ENCODE data around the gene ANO8. TPM values are rescaled to one million over a fixed set of nuclear protein-coding genes. Genes with fewer than 3 reads are reported as not detected.

The ANO8 gene
- total and polyA plus RNA-seq, 2 of the 13 experiments (the other 11 are each of a cell fraction or from before 2014, with no cell fraction given): 1.8 to 3.5 TPM

GRCh38 chr19:17282488-17283125, 52.0 kb downstream of the ANO8 start:
- peak overlapping the region; percentile 44 for H3K4me2 ChIP-seq (ENCODE audit: low read depth, low read length)
- peaks cover 1 to 8% of the 10 kb centered on the region in 2 experiments; a peak in 3 of 5 replicates for H3K36me3 ChIP-seq (replicated peaks in 1 of 2; ENCODE audit: control insufficient read depth in 1 of 2, insufficient read depth in 2 of 2, low read length in 2 of 2)
- 10% methylated on average over 20 of the region's 45 CpGs for WGBS (ENCODE audit: low lambda C conversion rate)
- intact Hi-C loops (cut with micrococcal nuclease; ENCODE audit: unreplicated experiment): loop anchor here (1.0 to 5.0 kb wide), 2 partner anchors 77 to 215 kb away; no protein-coding TSS in a partner anchor
- ChIA-PET POLR2A (interaction anchor here (0.6 to 1.2 kb wide), 6 partner anchors 16 to 56 kb away, joined by 3 to 5 read pairs (median 4); partner anchors contain the start of genes BABAM1, DDA1, MRPL34 and OCEL1), CTCF (ENCODE audit: low intra/inter-chr PET ratio, low total read pairs) (interaction anchor here (1.1 to 2.3 kb wide), 3 partner anchors 22 to 215 kb away, joined by 5 to 17 read pairs (median 16); no protein-coding TSS in a partner anchor)
- no peaks in the 10 kb centered on the region for H4K20me1 ChIP-seq (ENCODE audit: insufficient read depth, low read length)
- H3K27ac ChIP-seq (ENCODE audit: extremely low read length, insufficient read depth, low read length): no peak overlapping the region
- no TSS peak for BruUV-seq (replicated peaks)
- in situ Hi-C loops (cut with HindIII; ENCODE audit: extremely low pct_ligation_motif_present, low pct_unique_long_range_greater_than_20kb): loop anchor here (5.0 kb wide), 2 partner anchors 80 to 215 kb away; no protein-coding TSS in a partner anchor
- no peak overlapping the region for H2AFZ ChIP-seq (ENCODE audit: low read length)
- peak overlapping the region in 1 of 3 experiments; percentile 57; a peak in 2 of 6 replicates for H3K4me3 ChIP-seq (replicated peaks in 1 of 3; ENCODE audit: insufficient read depth in 1 of 3, low read depth in 2 of 3, low read length in 3 of 3)
- peak; percentile 96 for ATAC-seq
- H3K9ac ChIP-seq (ENCODE audit: insufficient read depth, low read depth, low read length): peak overlapping the region; percentile 23
- H3K4me1 ChIP-seq (ENCODE audit: insufficient read depth, low read length): 0 out of 2 replicates have a peak, but pooled peaks cover 6% of the 10 kb centered on the region
- peak; percentile 69 for DNase-seq (ENCODE audit: low spot score)
- no peaks in the 10 kb centered on the region for H3K27me3 ChIP-seq (ENCODE audit: control insufficient read depth in 1 of 2, insufficient read depth in 2 of 2, low read length in 2 of 2)
- no peaks in the 10 kb centered on the region for H3K9me3 ChIP-seq (ENCODE audit: low read length)
- H3K79me2 ChIP-seq (ENCODE audit: insufficient read depth, low read length): no peaks in the 10 kb centered on the region
- no peak for FAIRE-seq
- TF ChIP-seq NFYB (CRISPR knock-in tag; IDR thresholded peaks at IDR 0.05): no peak
- TF ChIP-seq SRY (CRISPR knock-in tag; IDR thresholded peaks at IDR 0.05): 0 out of 2 replicates have a peak, but pooled peaks have one; percentile 41
- TF ChIP-seq, protein P1, sequence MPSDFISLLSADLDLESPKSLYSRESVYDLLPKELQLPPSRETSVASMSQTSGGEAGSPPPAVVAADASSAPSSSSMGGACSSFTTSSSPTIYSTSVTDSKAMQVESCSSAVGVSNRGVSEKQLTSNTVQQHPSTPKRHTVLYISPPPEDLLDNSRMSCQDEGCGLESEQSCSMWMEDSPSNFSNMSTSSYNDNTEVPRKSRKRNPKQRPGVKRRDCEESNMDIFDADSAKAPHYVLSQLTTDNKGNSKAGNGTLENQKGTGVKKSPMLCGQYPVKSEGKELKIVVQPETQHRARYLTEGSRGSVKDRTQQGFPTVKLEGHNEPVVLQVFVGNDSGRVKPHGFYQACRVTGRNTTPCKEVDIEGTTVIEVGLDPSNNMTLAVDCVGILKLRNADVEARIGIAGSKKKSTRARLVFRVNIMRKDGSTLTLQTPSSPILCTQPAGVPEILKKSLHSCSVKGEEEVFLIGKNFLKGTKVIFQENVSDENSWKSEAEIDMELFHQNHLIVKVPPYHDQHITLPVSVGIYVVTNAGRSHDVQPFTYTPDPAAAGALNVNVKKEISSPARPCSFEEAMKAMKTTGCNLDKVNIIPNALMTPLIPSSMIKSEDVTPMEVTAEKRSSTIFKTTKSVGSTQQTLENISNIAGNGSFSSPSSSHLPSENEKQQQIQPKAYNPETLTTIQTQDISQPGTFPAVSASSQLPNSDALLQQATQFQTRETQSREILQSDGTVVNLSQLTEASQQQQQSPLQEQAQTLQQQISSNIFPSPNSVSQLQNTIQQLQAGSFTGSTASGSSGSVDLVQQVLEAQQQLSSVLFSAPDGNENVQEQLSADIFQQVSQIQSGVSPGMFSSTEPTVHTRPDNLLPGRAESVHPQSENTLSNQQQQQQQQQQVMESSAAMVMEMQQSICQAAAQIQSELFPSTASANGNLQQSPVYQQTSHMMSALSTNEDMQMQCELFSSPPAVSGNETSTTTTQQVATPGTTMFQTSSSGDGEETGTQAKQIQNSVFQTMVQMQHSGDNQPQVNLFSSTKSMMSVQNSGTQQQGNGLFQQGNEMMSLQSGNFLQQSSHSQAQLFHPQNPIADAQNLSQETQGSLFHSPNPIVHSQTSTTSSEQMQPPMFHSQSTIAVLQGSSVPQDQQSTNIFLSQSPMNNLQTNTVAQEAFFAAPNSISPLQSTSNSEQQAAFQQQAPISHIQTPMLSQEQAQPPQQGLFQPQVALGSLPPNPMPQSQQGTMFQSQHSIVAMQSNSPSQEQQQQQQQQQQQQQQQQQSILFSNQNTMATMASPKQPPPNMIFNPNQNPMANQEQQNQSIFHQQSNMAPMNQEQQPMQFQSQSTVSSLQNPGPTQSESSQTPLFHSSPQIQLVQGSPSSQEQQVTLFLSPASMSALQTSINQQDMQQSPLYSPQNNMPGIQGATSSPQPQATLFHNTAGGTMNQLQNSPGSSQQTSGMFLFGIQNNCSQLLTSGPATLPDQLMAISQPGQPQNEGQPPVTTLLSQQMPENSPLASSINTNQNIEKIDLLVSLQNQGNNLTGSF (CRISPR knock-in tag; IDR thresholded peaks at IDR 0.05): no peak; the same call in 1 of the 2 replicates
- TF ChIP-seq, protein P2, sequence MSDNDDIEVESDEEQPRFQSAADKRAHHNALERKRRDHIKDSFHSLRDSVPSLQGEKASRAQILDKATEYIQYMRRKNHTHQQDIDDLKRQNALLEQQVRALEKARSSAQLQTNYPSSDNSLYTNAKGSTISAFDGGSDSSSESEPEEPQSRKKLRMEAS (IDR thresholded peaks at IDR 0.05): peak; percentile 82
- TF ChIP-seq ELF3 (CRISPR knock-in tag; IDR thresholded peaks at IDR 0.05): peak; percentile 49; the same call in 1 of the 2 replicates
- no peak for TF ChIP-seq POLR2AphosphoS2 (IDR thresholded peaks at IDR 0.05; ENCODE audit: low read depth, low read length)
- peak; percentile 37; the same call in 1 of the 2 replicates for TF ChIP-seq ATF2 (CRISPR knock-in tag; IDR thresholded peaks at IDR 0.05)
- peak; percentile 55; the same call in 1 of the 2 replicates for TF ChIP-seq CHCHD3 (CRISPR knock-in tag; IDR thresholded peaks at IDR 0.05)
- no peak for TF ChIP-seq IKZF1 (IDR thresholded peaks at IDR 0.05)
- 0 out of 2 replicates have a peak, but pooled peaks have one; percentile 27 for TF ChIP-seq GATAD2A (CRISPR knock-in tag; IDR thresholded peaks at IDR 0.05)
- no peak for TF ChIP-seq AHR (CRISPR knock-in tag; IDR thresholded peaks at IDR 0.05)
- peak; percentile 78 for TF ChIP-seq CCDC6 (CRISPR knock-in tag; IDR thresholded peaks at IDR 0.05)
- TF ChIP-seq NFKB2 (CRISPR knock-in tag; IDR thresholded peaks at IDR 0.05; ENCODE audit: borderline replicate concordance): peak; percentile 33; the same call in 1 of the 2 replicates
- TF ChIP-seq ZNF883 (CRISPR knock-in tag; IDR thresholded peaks at IDR 0.05; ENCODE audit: not compliant biosample characterization): peak; percentile 84
- peak; percentile 65; the same call in 1 of the 2 replicates for TF ChIP-seq ERF (CRISPR knock-in tag; IDR thresholded peaks at IDR 0.05)
- no peak for TF ChIP-seq ZNF672 (CRISPR knock-in tag; IDR thresholded peaks at IDR 0.05)
- peak; percentile 41; the same call in 1 of the 2 replicates for TF ChIP-seq ZNF768 (CRISPR knock-in tag; IDR thresholded peaks at IDR 0.05)
- TF ChIP-seq ZMYM3 (CRISPR knock-in tag; IDR thresholded peaks at IDR 0.05): peak; percentile 70
